K562 (cell line): Measurements from ENCODE around the gene ITSN1. TPM values are rescaled to one million over a fixed set of nuclear protein-coding genes. Genes with fewer than 3 reads are reported as not detected.

Experiments used
- ATAC-seq: fragments of 200-7000 bp; cut with Tn5 transposase; 3 replicates; pipeline ENCODE4 v1.9.1; 2020; ENCODE audit warnings: moderate library complexity
- BruUV-seq: library from RNA; stranded (reverse); fragments of 400-500 nt; replicated peaks from 2 replicates; lab custom pipeline; 2021; lab: Mats Ljungman, UMichigan
- CTCF ChIA-PET: fragments of 300-600 bp; formaldehyde crosslinking; extraction: SDS; loops from one replicate; lab custom pipeline; 2021; ENCODE audit warnings: low intra/inter-chr PET ratio; lab: Yijun Ruan, JAX
- POLR2A ChIA-PET: fragments of 300-600, 350-650 bp; sonication (Branson Sonifier 250); formaldehyde crosslinking; extraction: SDS; loops from one replicate; lab custom pipeline; 2021; ENCODE audit warnings: antibody characterized with exemption, inconsistent platforms; lab: Yijun Ruan, JAX
- DNase-seq, 4 experiments: peaks; one replicate each; pipeline versions ENCODE4 v3.0.0 to v3.0.0-alpha.2; 2011 to 2018; ENCODE audit warnings: low spot score in 3 of 4, mixed read lengths in 3 of 4; ENCODE audit errors: extremely low read depth in 1 of 4
- FAIRE-seq: peaks from 2 replicates; lab custom pipeline; 2011; peaks lifted over from hg19 to GRCh38; lab: Jason Lieb, UNC
- H2AFZ ChIP-seq: 2 replicates; pipeline ENCODE4 v1.6.0; 2011; ENCODE audit warnings: low read depth, low read length, control low read depth, inconsistent platforms
- H3K27ac ChIP-seq: fragments of 200-600 bp; 3 replicates; pipeline ENCODE4 v1.8.0; 2011; ENCODE audit warnings: low read depth, mild to moderate bottlenecking, control low read depth, inconsistent platforms, low read length, moderate library complexity, mixed read lengths; ENCODE audit errors: extremely low read depth
- H3K27me3 ChIP-seq, 2 experiments: fragments of 300-600 bp in 1 of 2; 2 replicates in 1 of 2; 3 replicates in 1 of 2; pipeline versions ENCODE4 v1.6.0 to v1.8.0; 2011; ENCODE audit warnings: inconsistent platforms in 2 of 2, low read length in 2 of 2, mild to moderate bottlenecking in 1 of 2, mixed read lengths in 1 of 2, moderate library complexity in 1 of 2; ENCODE audit not compliant: control insufficient read depth in 2 of 2, insufficient read depth in 2 of 2
- H3K36me3 ChIP-seq: fragments of 300-600 bp; 3 replicates; pipeline ENCODE4 v1.8.0; 2011; ENCODE audit warnings: mild to moderate bottlenecking, low read length, inconsistent platforms; ENCODE audit not compliant: control insufficient read depth, insufficient read depth
- H3K4me1 ChIP-seq, 2 experiments: fragments of 200-600 bp in 1 of 2; replicated peaks in 1 of 2; 2 replicates in 1 of 2; 3 replicates in 1 of 2; pipeline versions ENCODE4 v1.5.1 to v1.8.0; 2011; ENCODE audit warnings: inconsistent platforms in 2 of 2, low read length in 2 of 2, mild to moderate bottlenecking in 1 of 2, mixed read lengths in 1 of 2, moderate library complexity in 1 of 2; ENCODE audit not compliant: control insufficient read depth in 2 of 2, insufficient read depth in 2 of 2
- H3K4me2 ChIP-seq: 2 replicates; pipeline ENCODE4 v1.6.1; 2011; ENCODE audit warnings: low read length, control low read depth, inconsistent platforms, mixed read lengths; ENCODE audit not compliant: insufficient read depth
- H3K4me3 ChIP-seq: fragments of 200-600 bp; sonication (generic), shearing (Covaris generic); 2 replicates; pipeline ENCODE4 v1.5.1; 2016; ENCODE audit warnings: control low read depth, inconsistent platforms
- H3K79me2 ChIP-seq: fragments of 200-600 bp; 3 replicates; pipeline ENCODE4 v1.8.0; 2011; ENCODE audit warnings: low read length, inconsistent platforms; ENCODE audit not compliant: control insufficient read depth, insufficient read depth
- H3K9ac ChIP-seq, 2 experiments: 2 replicates each; pipeline versions ENCODE4 v1.6.0 to v1.6.1; 2011; ENCODE audit warnings: low read depth in 2 of 2, low read length in 2 of 2, control low read depth in 1 of 2, inconsistent platforms in 1 of 2, mild to moderate bottlenecking in 1 of 2, mixed read lengths in 1 of 2; ENCODE audit not compliant: insufficient read depth in 1 of 2
- H3K9me1 ChIP-seq: one replicate; pipeline ENCODE4 v1.6.0; 2011; ENCODE audit warnings: inconsistent platforms, mild to moderate bottlenecking, low read length, moderate library complexity; ENCODE audit not compliant: control insufficient read depth, insufficient read depth
- H3K9me3 ChIP-seq: replicated peaks from 2 replicates; pipeline ENCODE4 v1.5.1; 2011; ENCODE audit warnings: low read depth, low read length, inconsistent platforms; ENCODE audit not compliant: control insufficient read depth, insufficient read depth
- H4K20me1 ChIP-seq: replicated peaks from 2 replicates; pipeline ENCODE4 v1.6.1; 2011; ENCODE audit warnings: low read length, inconsistent platforms, mixed read lengths; ENCODE audit not compliant: control insufficient read depth, insufficient read depth
- DDX20 ChIP-seq: fragments of 450-650 bp; IDR thresholded peaks from 2 replicates; pipeline ENCODE4 v1.6.1; 2016; ENCODE audit warnings: missing genetic modification characterization, low read depth, mild to moderate bottlenecking, missing compliant biosample characterization, moderate library complexity
- FOXA3 ChIP-seq, 2 experiments: fragments of 450-650 bp in 1 of 2; sonication (generic) in 1 of 2; formaldehyde crosslinking; IDR thresholded peaks in 1 of 2; conservative IDR thresholded peaks in 1 of 2; 2 replicates each; pipeline versions ENCODE4 v1.4.0 to v1.8.0; 2020 to 2022; ENCODE audit warnings: mild to moderate bottlenecking in 2 of 2, missing genetic modification reagents in 1 of 2
- GTF3C2 ChIP-seq: IDR thresholded peaks from 3 replicates; pipeline ENCODE4 v1.6.1; 2011; ENCODE audit warnings: borderline replicate concordance, mild to moderate bottlenecking, moderate library complexity; ENCODE audit not compliant: insufficient read length; ENCODE audit errors: extremely low read depth
- KDM4B ChIP-seq, 2 experiments: fragments of 450-650 bp in 1 of 2; sonication (generic) in 1 of 2; IDR thresholded peaks; 2 replicates each; pipeline ENCODE4 v1.6.1; 2016 to 2017; ENCODE audit warnings: borderline replicate concordance in 2 of 2, antibody characterized with exemption in 1 of 2, low read depth in 1 of 2, mild to moderate bottlenecking in 1 of 2
- RFX1 ChIP-seq: fragments of 450-650 bp; IDR thresholded peaks from 2 replicates; pipeline ENCODE4 v1.6.1; 2016; ENCODE audit warnings: mild to moderate bottlenecking, moderate library complexity
- RNF2 ChIP-seq: sonication (generic); IDR thresholded peaks from 2 replicates; pipeline ENCODE4 v1.6.1; 2016
- SMARCE1 ChIP-seq: fragments of 450-650 bp; IDR thresholded peaks from 2 replicates; pipeline ENCODE4 v1.7.1; 2016; ENCODE audit warnings: mild to moderate bottlenecking
- TEAD1 ChIP-seq, 2 experiments: fragments of 450-650 bp in 1 of 2; sonication (generic) in 1 of 2; formaldehyde crosslinking; IDR thresholded peaks; 2 replicates each; pipeline versions ENCODE4 v1.4.0 to v1.8.0; 2020 to 2022; ENCODE audit warnings: mild to moderate bottlenecking in 2 of 2, missing genetic modification reagents in 1 of 2
- TEAD2 ChIP-seq: fragments of 450-650 bp; IDR thresholded peaks from 2 replicates; pipeline ENCODE4 v1.6.1; 2016; ENCODE audit warnings: missing genetic modification characterization, control low read depth, missing compliant biosample characterization
- ZNF668 ChIP-seq: fragments of 250-450 bp; sonication (Bioruptor Pico); IDR thresholded peaks from 2 replicates; pipeline ENCODE4 v1.8.0; 2022; ENCODE audit warnings: mild to moderate bottlenecking, inconsistent platforms
- WGBS: fragments of 100-300 bp; shearing (Covaris generic); methylation state at CpG from one replicate; pipeline ENCODE4 v1.1.6; 2016; ENCODE audit warnings: low coverage, mixed read lengths; ENCODE audit not compliant: insufficient coverage; ENCODE audit errors: missing lambda C conversion rate; 5-methylcytosine and 5-hydroxymethylcytosine counted together
- in situ Hi-C: fragments of 300-500 bp; cut with MboI; formaldehyde crosslinking; loops from 4 replicates; pipeline ENCODE4 v1.15.0; 2018; ENCODE audit warnings: inconsistent platforms, mixed read lengths
- intact Hi-C: fragments of 100-400 bp; cut with micrococcal nuclease; formaldehyde crosslinking; loops from 2 replicates; pipeline ENCODE4 v1.14.2; 2022
- polyA plus RNA-seq, 8 experiments: library from polyadenylated mRNA; depleted of rRNA in 4 of 8; stranded (reverse) in 5 of 8; unstranded in 3 of 8; fragments of >200 nt; fragmentation: Nextera tagmentation in 2 of 8; fragmentation: Illumina TruSeq in 1 of 8; extraction: Ambion mirVana in 2 of 8; extraction: Trizol in 1 of 8; gene quantifications; 2 replicates each; pipeline versions ENCODE4 v1.2.1 to v1.2.3, GENCODE V29; 2011 to 2014; ENCODE audit warnings: inconsistent platforms in 1 of 8, missing spikeins in 1 of 8
- total RNA-seq, 7 experiments: library from RNA; depleted of rRNA in 6 of 7; stranded (reverse); fragments of >200 nt in 6 of 7; fragmentation: Illumina TruSeq in 2 of 7; extraction: Trizol in 2 of 7; gene quantifications; 2 replicates each; pipeline versions ENCODE4 v1.2.1 to v1.2.3, GENCODE V29; 2011 to 2021; ENCODE audit warnings: low replicate concordance in 1 of 7

Gene ITSN1
- total and polyA plus RNA-seq, 9 of the 15 experiments (the other 6 are each of a cell fraction or from before 2014, with no cell fraction given), result 1.1 to 12.6 (median 4.8) TPM

DNA sequence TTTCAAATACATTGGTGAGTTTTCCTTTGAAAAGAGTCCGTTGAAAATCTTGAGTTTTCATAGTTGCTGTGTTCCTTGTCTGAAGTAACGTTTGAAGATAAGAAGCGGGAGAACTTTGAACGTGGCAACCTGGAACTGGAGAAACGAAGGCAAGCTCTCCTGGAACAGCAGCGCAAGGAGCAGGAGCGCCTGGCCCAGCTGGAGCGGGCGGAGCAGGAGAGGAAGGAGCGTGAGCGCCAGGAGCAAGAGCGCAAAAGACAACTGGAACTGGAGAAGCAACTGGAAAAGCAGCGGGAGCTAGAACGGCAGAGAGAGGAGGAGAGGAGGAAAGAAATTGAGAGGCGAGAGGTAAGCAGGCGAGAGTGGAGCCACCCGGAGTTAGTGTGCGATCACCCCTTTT is 129.7 kb downstream of the ITSN1 start:
- DNase-seq (no peak), ATAC-seq (no peak), FAIRE-seq (no peak)
- intact Hi-C loops, result no loop called here
- no peaks in the 10 kb centered on the region for H3K36me3 ChIP-seq
- 65% methylated on average over 18 of the region's 18 CpGs for WGBS
- H3K9ac ChIP-seq, result no peak overlapping the region
- no peaks in the 10 kb centered on the region for H3K27me3 ChIP-seq
- no peak overlapping the region for H3K27ac ChIP-seq
- in situ Hi-C loops, result no loop called here
- no peak overlapping the region for H3K4me2 ChIP-seq
- TF ChIP-seq GTF3C2, result no peak
- TF ChIP-seq KDM4B (IDR thresholded peaks at IDR 0.05; ENCODE audit: borderline replicate concordance in 2 of 2, low read depth in 1 of 2), result no peak
- TF ChIP-seq TEAD1 (CRISPR knock-in tag; IDR thresholded peaks at IDR 0.05), result no peak
- no peak for TF ChIP-seq TEAD2 (tag)
- TF ChIP-seq RFX1, result no peak
- TF ChIP-seq FOXA3 (CRISPR knock-in tag; conservative IDR thresholded peaks at IDR 0.05 in 1 of 2, IDR thresholded peaks at IDR 0.05 in 1 of 2), result no peak
- no peak for TF ChIP-seq DDX20 (tag)
- no peak for TF ChIP-seq SMARCE1
- no peak for TF ChIP-seq RNF2
- TF ChIP-seq ZNF668 (CRISPR knock-in tag), result no peak
- H2AFZ ChIP-seq, result no peak overlapping the region
- no peaks in the 10 kb centered on the region for H3K4me1 ChIP-seq
- H4K20me1 ChIP-seq, result no peaks in the 10 kb centered on the region
- no peaks in the 10 kb centered on the region for H3K9me1 ChIP-seq
- ChIA-PET POLR2A (interaction anchor here (1.2 kb wide), 1 partner anchor 8 kb away, joined by 3 read pairs; no protein-coding TSS in a partner anchor), CTCF (interaction anchor here (0.7 kb wide), 1 partner anchor 541 kb away, joined by 4 read pairs; no protein-coding TSS in a partner anchor)
- H3K79me2 ChIP-seq, result no peaks in the 10 kb centered on the region
- no peak overlapping the region for H3K4me3 ChIP-seq
- no TSS peak for BruUV-seq
- H3K9me3 ChIP-seq, result no peaks in the 10 kb centered on the region
